GM21576 (cell line): ENCODE data around the gene UQCC2.

ENCODE experiments used
- ATAC-seq: cut with Tn5 transposase; IDR thresholded peaks from one replicate; pipeline ENCODE4 v1.9.1; 2021; ENCODE audit warnings: mild to moderate bottlenecking, moderate library complexity; ENCODE audit not compliant: unreplicated experiment

UQCC2 gene

DNA sequence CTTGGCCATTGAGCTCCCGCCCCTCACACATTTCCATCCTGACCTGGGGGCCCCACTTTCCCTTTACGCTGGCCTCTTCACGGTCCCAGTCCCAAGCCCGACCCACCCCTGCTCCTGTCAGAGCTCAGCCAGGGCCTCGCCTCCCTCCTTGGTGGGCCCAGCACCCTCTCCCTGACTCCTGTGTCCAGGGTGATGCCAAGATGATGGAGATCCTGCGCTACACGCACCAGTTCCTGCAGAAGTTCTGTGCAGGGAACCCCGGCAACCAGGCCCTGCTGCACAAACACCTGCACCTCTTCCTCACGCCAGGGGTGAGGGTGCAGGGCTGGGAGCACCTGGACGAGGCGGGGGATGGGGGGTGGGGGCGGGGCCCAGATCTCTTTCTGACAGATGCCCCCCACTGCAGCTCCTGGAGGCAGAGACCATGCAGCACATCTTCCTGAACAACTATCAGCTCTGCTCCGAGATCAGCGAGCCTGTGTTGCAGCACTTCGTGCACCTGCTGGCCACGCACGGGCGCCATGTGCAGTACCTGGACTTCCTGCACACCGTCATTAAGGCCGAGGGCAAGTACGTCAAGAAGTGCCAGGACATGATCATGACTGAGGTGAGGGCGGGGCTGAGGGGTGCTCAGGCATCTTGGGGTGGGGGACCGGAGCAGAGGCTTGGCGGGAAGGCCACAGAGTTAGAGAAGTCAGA lies 33.1 kb downstream of the UQCC2 start:
- ATAC-seq = no peak

DNA sequence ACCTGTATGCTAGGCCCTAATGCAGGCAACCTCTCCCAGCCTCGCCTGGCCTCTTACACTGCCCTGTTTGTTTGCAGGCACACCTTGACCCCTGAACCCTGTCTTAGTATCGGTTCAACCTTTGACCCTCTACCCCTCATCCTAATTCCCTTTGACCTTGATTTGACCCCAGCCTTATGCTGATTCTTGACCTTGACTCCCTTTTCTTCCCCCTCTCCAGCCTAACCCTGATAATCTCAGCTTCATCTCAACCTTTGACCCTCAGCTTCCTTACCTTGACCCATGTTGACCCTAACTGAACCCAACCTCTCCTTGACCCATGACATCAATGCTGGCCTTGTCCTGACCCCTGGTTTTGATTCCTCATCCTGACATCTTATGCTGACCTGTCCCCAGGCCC lies 33.8 kb downstream of the UQCC2 start:
- no peak for ATAC-seq

DNA sequence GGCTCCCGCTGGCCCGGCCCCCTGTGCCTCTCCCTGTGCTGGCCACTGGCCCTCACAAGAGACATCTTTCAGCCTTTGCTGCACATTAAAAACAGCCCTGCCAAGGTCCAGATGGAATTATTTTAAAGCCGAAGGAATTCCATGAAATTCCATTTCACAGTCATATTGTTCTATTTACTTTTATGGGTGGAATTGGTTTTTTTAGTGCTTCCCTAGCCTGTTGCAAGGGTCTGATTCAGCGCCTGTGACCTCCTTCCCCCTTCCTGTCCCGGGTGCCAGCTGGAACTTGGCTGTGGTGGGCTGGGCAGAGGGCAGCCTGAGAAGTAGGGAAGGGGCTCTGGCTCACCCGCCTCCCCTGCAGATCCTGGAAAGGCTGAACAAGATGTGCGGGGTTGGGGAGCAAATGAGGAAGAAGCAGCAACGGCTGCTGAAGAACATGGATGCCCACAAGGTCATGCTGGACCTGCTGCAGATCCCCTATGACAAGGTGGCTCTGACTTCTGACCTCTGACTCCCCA lies 34.3 kb downstream of the UQCC2 start:
- ATAC-seq = no peak

DNA sequence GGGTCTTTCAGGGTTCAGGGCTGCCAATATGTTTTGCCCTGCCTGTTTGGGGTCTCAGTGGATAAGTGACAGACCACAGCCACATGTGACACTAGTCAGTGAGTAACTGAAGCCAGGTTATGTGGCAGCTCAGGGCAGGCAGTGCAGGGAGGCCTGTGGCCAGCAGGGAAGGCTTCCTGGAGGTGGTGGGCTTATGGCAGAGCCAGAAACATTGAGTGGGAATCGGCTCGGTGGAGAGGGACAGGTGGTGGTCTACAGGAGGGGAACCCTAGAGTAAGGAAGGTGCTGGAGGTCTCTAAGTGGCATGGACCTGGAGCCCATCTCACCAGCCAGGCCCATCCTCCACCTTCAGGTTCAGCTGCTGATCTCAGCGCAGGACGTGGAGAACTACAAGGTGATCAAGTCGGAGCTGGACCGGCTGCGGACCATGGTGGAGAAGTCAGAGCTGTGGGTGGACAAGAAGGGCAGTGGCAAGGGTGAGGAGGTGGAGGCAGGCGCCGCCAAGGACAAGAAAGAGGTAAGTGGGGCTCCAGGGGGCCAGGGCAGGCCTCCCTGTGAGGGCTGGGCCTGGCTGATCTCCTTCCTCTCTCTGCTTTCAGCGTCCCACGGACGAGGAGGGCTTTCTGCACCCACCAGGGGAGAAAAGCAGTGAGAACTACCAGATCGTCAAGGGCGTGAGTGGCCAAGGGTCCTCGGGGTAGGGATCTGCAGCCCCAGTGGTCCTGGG lies 34.9 kb downstream of the UQCC2 start:
- no peak for ATAC-seq

DNA sequence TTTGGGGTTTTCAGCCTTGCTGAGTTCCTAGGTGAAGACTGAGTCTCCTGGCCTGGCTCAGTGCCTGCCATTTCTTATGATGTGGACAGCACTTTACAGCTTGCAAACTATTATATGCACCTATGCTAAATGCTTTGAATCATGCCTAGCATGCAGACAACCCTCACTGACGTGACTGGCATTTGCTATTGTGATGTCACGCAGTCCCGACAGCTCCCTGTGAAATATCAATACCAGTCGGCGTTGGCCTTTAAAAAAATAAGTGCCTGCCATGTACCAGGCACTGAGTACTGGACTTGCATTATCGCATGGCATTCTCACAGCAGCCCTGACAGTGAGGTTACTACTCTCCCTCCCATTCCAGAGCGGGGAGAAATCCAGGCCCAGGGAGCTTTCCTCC lies 35.5 kb downstream of the UQCC2 start:
- no peak for ATAC-seq

DNA sequence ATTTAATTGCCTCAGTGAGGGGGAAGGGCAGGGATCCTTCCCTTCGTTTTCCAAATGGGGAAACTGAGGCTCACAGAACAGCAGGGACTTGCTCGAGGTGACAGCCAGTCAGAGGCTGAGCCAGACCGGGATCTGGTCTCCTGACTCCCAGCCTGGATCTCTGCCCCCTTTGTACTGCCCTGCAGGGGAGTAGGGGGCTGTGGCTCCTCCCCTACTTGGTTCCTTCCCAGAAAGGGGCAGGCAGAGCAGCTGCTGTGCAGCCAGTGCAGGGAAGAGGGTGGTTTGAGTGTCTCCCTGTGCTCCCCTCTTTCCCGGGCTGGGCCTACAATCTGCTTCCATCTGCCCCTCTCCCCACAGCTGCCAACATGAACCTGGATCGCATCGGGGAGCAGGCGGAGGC lies 37.6 kb downstream of the UQCC2 start:
- ATAC-seq = no peak

DNA sequence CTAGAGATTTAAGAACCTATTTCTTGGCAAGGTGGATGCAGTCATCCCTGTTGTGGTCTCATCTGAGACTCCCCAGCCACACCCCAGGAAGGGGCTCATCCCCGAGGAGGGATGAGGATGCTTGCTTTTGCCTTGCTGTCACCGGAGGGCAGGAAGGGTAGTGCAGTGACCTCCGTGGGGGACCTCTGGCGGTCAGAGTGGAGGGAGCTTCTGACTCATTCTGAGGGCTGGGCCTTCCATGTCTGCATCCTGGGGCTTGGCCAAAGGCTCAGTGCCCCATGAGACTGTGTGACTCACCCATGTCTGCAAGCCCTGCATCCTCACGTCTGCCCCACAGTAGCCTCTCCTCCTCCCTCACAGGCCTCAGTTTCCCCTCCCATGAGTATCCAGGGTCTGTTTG lies 38.7 kb downstream of the UQCC2 start:
- no peak for ATAC-seq

DNA sequence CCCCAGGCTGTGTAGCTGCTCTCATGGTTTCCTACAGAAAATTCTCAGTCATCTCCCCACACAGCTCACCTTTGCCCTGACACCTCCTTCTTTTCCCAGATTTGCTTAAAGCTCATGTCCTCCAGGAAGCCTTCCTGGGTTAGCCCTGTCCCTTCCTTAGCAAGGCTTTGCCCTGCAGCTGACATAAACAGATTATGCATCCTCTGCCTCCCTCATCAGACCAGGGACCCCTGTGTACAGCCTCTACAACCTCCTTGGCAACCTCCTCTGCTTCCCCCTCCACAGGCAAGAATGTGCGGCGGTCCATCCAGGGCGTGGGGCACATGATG lies 39.8 kb downstream of the UQCC2 start:
- ATAC-seq = no peak

DNA sequence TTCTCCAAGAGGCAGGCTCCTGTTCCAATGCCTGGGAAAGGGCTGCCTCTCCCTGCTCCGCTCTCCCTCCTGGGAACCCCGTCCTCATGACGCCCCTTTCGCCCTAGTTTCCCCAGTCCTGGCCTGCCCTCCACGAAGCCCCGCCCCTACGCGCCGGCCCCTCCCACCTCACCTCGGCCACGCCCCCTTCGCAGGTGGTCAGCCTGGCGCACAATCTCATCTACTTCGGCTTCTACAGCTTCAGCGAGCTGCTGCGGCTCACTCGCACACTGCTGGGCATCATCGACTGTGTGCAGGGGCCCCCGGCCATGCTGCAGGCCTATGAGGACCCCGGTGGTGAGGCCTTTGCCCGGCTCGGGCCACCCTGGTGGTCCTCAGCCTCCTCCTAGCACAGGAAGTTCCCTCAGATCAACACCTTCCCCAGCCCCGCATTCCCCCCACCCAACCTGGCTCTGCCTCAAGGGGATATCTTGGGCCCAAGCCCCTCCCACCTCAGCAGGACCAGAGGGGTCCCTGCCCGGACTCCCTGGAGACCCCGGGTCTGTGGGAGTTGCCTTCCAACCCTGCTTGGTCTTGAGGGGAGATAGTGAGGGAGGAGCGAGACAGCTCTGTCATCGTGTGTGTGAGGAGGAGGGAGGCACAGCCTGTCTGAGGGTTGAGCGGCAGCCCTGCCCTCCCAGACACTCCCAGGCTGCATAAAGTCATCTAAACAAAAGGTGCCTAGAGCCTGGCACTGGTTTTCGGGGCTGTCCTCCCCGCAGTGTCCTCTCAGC lies 40.3 kb downstream of the UQCC2 start:
- no peak for ATAC-seq

DNA sequence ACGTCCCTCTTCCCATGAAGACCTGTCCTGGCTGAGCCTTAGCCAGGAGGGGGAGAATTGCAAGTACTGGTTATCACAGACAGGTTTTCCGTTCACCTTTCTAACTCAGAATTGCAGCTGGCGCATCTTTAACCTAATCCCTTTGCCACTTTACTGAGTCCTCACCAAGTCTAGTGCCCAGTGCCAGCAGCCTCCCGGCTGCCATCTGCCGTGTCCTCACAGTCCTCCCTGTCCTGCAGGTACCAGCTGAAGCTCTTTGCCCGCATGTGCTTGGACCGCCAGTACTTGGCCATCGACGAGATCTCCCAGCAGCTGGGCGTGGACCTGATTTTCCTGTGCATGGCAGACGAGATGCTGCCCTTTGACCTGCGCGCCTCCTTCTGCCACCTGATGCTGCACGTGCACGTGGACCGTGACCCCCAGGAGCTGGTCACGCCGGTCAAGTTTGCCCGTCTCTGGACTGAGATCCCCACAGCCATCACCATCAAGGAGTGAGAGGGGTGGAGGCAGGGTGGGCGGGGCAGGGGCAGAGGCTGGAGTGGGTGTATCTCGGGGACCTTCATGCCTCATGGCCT lies 41.3 kb downstream of the UQCC2 start:
- no peak for ATAC-seq

DNA sequence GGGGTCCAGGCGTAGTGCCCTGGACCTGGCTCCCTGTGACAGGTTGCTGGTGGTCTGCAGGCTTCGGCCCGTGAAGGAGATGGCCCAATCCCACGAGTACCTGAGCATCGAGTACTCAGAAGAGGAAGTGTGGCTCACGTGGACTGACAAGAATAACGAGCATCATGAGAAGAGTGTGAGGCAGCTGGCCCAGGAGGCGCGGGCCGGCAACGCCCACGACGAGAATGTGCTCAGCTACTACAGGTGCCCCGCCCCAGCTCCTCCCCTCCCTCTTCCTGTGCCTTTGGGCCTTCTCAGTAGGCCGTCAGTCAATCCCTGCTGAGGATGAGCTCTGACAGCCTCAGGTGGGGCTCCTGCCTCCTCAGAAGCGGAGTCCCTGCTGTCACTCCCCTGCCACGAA lies 42.6 kb downstream of the UQCC2 start:
- no peak for ATAC-seq

DNA sequence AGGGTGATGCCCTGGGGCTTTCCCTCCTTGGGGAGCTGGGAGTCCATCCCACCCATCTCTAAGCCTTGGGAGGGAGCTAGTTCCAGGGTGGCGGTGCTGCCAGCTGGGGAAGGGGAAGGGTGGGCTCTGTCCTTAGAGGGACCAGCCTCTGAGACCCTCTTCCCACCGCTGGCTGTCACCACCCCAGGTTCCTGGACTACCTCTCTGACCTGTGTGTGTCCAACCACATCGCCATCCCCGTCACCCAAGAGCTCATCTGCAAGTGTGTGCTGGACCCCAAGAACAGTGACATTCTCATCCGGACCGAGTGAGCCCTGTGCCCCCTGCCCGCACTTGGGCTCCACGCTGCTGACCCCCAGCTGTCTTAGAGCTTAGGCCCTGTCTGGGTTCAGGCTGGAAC lies 43.2 kb downstream of the UQCC2 start:
- no peak for ATAC-seq

DNA sequence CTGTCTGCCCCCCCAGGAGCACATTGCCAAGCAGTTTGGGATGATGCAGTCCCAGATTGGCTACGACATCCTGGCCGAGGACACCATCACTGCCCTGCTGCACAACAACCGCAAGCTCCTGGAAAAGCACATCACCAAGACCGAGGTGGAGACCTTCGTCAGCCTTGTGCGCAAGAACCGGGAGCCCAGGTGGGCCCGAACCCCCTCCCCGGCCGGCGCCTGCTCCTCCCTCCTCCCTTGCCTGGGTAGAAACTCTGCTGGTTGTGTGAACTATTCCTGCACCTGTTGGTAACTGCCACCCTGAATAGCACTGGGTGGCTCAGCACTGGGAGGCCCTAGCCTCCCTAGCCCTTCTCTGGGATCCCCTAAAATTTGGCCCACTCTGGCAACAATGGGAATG lies 43.7 kb downstream of the UQCC2 start:
- ATAC-seq = no peak

DNA sequence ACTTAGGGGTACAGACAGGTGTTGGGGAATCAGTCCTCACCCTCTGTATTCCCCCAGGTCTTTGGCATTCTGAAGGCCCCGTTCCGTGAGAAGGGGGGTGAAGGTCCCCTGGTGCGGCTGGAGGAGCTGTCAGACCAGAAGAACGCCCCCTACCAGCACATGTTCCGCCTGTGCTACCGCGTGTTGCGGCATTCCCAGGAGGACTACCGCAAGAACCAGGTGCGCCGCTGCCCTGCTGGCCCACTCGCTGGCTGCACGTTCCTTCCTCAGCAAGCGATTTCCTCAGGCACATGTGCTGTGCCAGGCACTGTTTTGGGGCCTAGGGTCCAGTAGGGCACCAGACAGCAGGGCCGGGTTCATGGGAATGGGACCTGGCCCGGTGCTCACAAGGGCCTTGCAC lies 44.4 kb downstream of the UQCC2 start:
- ATAC-seq = no peak

DNA sequence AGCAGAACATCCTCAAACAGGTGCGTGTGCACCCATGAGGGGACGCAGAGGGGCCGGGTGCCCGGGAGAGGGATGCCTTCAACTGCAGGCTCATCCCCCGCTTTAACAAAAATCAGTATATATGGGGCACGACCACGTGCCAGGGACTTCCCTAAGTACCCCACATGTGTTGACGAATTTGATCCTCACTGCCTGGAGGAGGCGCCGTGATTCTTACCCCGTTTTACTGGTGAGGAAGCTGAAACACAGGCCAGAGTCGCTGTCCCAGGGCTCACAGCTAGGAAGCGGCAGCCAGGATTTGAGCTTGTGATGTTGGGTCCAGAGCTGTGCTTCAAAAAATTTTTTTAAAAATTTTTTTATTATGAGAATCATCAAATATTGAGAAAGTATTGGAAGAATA lies 45.5 kb downstream of the UQCC2 start:
- ATAC-seq = no peak

DNA sequence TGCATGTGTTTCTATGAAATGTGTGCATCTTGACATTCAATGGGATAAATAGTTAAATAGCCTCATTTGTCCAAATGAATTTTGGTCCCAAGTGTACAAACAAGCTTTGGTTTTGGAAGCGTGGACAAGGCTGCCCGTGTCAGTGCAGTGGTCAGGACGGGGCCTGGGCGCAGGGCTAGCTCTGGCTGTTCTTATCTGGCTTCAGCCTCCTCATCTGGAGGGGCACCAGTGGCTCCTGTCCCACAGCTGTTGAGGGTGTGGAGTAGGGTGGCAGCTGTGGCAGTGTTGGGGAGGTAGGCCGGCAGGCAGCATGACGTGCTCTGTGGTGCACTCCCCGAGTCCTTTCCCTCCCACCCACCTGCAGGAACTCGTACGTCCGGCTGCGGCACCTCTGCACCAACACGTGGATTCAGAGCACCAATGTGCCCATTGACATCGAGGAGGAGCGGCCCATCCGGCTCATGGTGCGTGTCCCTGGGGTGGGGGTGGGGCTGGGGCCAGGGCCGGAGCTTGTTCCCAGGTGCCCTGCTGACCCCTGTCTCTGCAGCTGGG lies 46.9 kb downstream of the UQCC2 start:
- ATAC-seq = no peak

DNA sequence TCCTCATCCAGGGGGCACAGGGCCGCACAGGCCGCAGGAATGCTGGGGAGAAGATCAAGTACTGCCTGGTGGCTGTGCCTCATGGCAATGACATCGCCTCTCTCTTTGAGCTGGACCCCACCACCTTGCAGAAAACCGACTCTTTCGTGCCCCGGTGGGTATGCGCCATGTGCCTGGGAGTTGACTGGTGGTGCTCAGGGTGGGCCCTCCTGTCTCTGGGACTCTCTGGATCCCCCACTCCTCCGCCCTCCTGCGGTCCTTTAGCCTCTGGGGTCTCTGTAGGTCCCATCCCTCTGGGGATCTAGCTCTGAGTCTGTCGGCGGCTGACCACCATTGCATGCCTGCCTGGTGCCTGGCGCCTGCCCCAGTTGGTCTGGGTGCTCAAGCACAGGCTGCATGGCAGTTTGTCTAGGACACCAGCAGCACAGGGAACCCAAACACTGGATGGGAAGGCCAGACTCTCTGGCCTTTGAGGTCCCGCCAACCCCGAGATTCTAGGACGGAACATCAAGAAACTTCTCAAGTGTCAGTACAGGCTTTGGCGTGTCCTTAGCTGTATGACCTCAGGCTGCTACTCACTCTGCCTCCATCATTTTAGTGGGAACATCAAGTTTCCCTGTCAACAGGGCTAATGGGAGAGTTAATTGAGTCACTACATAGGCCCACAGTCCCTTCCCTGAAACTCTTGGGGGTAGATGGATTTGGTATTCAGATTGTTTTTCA lies 47.6 kb downstream of the UQCC2 start:
- ATAC-seq = no peak

DNA sequence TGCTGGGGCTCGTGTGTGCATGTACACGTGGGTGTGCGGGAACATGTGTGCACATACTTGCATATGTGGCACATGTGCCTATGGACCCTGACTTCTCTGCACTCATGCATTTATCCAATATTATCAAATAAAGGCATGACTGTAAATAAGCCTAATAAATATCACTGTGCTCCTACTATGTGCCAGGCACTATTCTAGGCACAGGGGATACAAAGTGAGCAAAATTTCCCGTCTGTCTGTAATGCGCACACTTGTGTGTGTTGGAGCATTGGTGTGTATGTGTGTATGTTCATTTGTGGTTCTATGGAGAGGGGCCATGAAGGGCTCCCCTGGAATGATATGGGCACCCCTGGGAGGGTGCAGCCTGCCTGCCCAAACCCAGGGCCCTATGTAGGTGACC lies 48.5 kb downstream of the UQCC2 start:
- ATAC-seq = no peak

DNA sequence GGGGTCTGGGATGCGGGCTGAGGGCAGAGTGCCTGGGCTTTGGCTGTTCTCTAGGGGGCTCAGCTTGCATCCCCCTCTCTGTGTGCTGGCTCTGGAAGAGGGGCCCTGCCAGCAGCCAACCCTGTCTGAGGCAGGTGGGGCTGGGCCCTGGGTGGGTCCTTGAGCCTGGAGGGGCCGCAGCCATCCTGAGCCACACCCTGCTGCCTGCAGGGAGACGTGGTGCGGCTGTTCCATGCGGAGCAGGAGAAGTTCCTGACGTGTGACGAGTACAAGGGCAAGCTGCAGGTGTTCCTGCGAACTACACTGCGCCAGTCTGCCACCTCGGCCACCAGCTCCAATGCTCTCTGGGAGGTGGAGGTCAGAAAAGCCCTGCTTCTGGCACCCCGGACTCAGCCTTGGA lies 49.2 kb downstream of the UQCC2 start:
- no peak for ATAC-seq

DNA sequence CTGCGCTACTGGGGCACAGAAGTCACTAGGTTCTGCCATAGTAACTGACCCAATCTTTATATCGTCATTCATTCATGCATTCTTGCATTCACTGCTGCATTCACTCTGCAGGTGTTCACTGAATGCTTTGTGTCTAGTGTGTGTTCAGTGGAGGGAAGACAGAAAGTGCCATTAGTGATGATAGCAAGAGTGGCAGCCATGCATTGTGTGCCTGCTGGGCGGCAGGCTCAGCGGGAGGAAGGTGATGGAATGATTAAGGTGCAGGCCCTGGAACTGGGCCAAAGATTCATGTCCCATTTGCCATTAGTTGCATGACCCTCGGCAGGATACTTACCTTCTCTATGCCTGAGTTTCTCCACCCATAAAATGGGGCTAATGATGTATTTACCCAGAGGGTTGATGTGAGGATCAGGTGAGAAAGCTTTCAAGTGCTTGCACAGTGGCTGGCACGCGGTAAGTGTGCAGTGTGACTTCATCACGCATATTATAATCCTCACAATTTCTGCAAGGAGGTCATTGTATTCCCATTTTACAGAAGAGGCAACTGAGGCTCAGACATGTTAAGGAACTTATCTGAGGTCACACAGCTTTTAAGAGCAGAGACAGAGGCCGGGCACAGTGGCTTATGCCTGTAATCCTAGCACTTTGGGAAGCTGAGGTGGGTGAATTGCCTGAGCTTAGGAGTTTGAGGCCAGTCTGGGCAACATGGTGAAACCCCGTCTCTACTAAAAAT lies 50.2 kb downstream of the UQCC2 start:
- no peak for ATAC-seq
